Choroid plexus epithelial cell (primary cell): ENCODE data around the gene S100A3.
A peak's percentile ranks its signal among the peaks of the same experiment; 100 is the strongest.
"Not testable (repeated sequence)": the region's sequence is repeated elsewhere in the genome, so short reads cannot be mapped to it uniquely, and the experiment has no call there.

Experiments
- DNase-seq: peaks from one replicate; pipeline ENCODE4 v3.0.0-alpha.2; 2010; ENCODE audit warnings: low read depth
- H3K4me3 ChIP-seq: 2 replicates; pipeline ENCODE4 v1.5.1; 2011; ENCODE audit warnings: low read depth, mild to moderate bottlenecking, control low read depth, low read length, moderate library complexity
- TF ChIP-seq, protein P1 (sequence below): conservative IDR thresholded peaks from 2 replicates; pipeline ENCODE4 v1.5.1; 2011; ENCODE audit warnings: low read depth, mild to moderate bottlenecking, control low read depth, inconsistent platforms, low read length, moderate library complexity

Gene S100A3

DNA sequence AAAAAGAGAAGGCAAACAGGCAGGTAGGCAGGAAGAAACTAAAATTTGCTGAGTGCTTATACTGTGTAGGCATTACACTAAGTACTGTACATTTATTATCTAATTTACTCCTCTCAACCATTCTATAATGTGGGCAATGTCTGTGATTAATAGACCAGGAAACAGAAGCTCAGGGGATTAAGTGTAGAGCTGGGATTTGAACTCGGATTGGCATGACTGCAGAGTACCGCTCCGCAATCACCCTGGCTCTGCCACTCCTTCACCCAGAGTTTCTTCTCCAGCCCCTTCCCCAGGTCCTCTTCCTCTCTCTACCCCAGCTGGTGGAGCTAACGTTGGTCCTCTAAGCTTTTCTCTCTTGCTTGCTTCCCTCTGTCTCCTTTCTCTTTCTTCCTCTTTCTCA is 28.1 kb upstream of the S100A3 start:
- no peak overlapping the region for H3K4me3 ChIP-seq
- TF ChIP-seq, protein P1, sequence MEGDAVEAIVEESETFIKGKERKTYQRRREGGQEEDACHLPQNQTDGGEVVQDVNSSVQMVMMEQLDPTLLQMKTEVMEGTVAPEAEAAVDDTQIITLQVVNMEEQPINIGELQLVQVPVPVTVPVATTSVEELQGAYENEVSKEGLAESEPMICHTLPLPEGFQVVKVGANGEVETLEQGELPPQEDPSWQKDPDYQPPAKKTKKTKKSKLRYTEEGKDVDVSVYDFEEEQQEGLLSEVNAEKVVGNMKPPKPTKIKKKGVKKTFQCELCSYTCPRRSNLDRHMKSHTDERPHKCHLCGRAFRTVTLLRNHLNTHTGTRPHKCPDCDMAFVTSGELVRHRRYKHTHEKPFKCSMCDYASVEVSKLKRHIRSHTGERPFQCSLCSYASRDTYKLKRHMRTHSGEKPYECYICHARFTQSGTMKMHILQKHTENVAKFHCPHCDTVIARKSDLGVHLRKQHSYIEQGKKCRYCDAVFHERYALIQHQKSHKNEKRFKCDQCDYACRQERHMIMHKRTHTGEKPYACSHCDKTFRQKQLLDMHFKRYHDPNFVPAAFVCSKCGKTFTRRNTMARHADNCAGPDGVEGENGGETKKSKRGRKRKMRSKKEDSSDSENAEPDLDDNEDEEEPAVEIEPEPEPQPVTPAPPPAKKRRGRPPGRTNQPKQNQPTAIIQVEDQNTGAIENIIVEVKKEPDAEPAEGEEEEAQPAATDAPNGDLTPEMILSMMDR: no peak
- DNase-seq: no peak

DNA sequence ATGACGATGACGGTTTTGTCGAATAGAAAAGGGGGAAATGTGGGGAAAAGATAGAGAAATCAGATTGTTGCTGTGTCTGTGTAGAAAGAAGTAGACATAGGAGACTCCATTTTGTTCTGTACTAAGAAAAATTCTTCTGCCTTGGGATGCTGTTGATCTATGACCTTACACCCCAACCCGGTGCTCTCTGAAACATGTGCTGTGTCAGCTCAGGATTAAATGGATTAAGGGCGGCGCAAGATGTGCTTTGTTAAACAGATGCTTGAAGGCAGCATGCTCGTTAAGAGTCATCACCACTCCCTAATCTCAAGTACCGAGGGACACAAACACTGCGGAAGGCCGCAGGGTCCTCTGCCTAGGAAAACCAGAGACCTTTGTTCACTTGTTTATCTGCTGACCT is 26.4 kb upstream of the S100A3 start:
- DNase-seq, H3K4me3 ChIP-seq: not testable (repeated sequence)

DNA sequence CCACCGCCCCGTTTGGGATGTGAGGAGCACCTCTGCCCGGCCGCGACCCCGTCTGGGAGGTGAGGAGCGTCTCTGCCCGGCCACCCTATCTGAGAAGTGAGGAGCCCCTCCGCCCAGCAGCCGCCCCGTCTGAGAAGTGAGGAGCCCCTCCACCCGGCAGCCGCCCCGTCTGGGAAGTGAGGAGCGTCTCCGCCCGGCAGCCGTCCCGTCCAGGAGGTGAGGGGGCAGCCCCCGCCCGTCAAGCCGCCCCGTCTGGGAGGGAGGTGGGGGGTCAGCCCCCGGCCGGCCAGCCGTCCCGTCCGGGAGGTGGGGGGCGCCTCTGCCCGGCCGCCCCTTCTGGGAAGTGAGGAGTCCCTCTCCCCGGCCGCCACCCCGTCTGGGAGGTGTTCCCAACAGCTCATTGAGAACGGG is 26.0 kb upstream of the S100A3 start:
- not testable (repeated sequence) for H3K4me3 ChIP-seq, DNase-seq

DNA sequence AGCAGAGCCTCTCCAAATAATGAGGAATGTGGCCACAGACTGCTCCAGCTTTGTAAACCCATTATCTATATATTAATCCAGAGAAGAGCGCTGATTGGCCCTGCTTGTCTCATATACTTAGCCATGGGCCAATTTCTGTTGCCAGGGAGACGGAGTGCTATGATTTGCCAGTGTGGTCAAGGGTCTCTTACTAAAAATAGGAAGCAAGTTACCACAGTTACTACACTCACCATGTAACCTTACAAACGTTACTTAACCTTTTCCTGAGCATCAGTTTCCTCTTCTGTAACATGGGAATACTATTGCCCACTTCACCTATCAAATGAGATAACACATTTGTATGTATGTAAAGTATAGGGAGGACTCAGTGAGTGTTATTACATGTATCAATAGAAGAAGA is 24.3 kb upstream of the S100A3 start:
- TF ChIP-seq, protein P1: no peak
- no peak overlapping the region for H3K4me3 ChIP-seq
- DNase-seq: peak; percentile 53

DNA sequence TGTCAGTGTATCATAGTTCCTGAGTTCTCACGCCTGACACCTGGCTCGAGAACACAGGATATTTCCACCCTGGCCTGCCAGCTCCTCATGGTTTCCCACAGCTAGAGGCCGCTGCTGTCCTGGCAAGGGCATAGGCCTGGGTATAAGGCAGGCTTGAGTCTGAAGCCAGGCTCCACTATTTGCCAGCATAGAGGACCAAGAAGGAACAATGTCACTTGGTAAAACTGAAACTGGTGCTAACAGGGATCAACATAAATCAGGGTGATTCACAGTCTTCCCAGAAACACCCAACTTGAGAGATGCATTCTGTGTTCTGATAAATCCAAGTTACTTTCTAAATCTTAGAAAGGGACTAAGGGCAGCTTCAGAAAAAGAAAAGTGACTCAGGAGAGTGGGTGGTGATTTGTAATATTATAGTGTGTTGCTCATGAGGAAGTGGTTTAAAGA is 23.5 kb upstream of the S100A3 start:
- peak; percentile 85 for DNase-seq
- H3K4me3 ChIP-seq: no peak overlapping the region
- TF ChIP-seq, protein P1: peak; percentile 96

DNA sequence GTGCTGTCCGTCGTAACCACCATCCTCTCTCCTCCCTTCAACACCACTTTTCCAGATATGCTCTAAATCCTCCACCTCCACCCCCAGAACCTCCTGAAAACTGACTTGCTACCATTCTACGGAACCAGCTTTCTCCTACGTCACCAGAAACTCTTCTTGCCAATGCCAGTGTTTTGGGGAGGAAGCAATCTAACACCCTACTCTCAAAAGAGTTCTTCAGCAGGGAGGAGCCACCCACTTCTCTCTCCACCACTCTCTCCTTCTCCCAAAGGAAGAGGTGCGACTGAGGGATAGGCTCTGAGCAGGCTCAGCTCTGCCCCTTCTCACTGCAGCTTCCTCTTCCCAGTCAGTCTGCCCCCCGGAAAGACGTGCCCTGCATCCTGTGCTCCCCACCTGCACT is 22.6 kb upstream of the S100A3 start:
- DNase-seq: no peak
- no peak overlapping the region for H3K4me3 ChIP-seq
- TF ChIP-seq, protein P1: no peak

DNA sequence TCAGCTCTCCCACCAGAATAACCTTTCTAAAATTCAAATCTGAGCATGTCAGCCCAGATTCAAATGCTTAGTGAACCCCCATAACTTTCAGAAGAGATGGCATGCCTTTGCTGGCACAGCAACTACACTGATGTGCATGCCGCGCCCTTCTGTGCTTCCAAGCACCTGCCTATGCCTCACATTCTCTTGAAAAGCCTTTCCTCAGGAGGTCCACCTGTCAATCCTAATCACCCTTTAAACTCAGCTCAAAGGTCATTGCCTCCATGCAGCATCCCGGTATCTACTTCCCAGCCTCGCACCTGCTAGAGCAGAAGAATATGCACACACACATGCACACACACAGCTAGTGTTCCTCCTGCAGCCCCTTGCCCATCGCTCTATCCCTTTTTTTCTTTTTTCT is 21.8 kb upstream of the S100A3 start:
- no peak overlapping the region for H3K4me3 ChIP-seq
- no peak for DNase-seq
- TF ChIP-seq, protein P1: no peak

DNA sequence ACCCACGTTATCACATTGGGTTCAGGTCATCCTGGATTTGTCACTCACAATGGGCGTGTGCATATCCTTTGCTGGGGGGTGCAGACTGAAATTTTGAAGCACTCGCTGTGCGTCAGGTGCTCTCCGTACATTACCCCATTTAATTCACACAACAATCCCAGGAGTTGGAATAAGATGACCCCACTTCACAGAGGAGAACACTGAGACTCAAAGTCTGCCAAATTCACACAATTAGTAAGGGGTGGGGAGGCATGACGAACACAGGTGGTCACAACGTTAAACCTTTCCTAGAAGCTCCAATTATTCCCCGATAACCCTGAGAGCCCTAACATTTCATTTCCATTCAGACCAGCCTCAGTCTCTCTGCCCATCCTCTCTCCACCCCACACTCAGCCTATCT is 20.4 kb upstream of the S100A3 start:
- no peak for DNase-seq
- no peak overlapping the region for H3K4me3 ChIP-seq
- TF ChIP-seq, protein P1: no peak
